ENCODE measurements around the gene DNAH9.

Gene DNAH9

GRCh38 chr17:11840831-11841230, 242.6 kb downstream of the DNAH9 start:
- Mint-ChIP-seq H3K4me3 (no peak overlapping the region), H3K9me3 (peaks cover 3% of the 10 kb centered on the region), H3K4me1 (ENCODE audit: low read depth) (no peaks in the 10 kb centered on the region), H3K36me3 (ENCODE audit: low read depth) (no peaks in the 10 kb centered on the region), H3K27me3 (ENCODE audit: low read depth) (no peaks in the 10 kb centered on the region), H3K27ac (no peak overlapping the region)

- Mint-ChIP-seq H3K27ac (no peak overlapping the region), H3K4me3 (no peak overlapping the region), H3K9me3 (peaks cover 25% of the 10 kb centered on the region), H3K36me3 (ENCODE audit: low read depth) (no peaks in the 10 kb centered on the region), H3K27me3 (ENCODE audit: low read depth) (no peaks in the 10 kb centered on the region), H3K4me1 (ENCODE audit: low read depth) (no peaks in the 10 kb centered on the region)
Measured at GRCh38 chr17:11848330-11848729, 250.1 kb downstream of the DNAH9 start.

GRCh38 chr17:11852231-11852630, 254.0 kb downstream of the DNAH9 start:
- peaks cover 29% of the 10 kb centered on the region for H3K9me3 Mint-ChIP-seq
- H3K36me3 Mint-ChIP-seq (ENCODE audit: low read depth), result no peaks in the 10 kb centered on the region
- no peaks in the 10 kb centered on the region for H3K27me3 Mint-ChIP-seq (ENCODE audit: low read depth)
- H3K4me3 Mint-ChIP-seq, result no peak overlapping the region
- H3K27ac Mint-ChIP-seq, result no peak overlapping the region
- H3K4me1 Mint-ChIP-seq (ENCODE audit: low read depth), result no peaks in the 10 kb centered on the region

- Mint-ChIP-seq H3K9me3 (peaks cover 25% of the 10 kb centered on the region), H3K4me3 (no peak overlapping the region), H3K4me1 (ENCODE audit: low read depth) (no peaks in the 10 kb centered on the region)
Measured at GRCh38 chr17:11852912-11853311, 254.6 kb downstream of the DNAH9 start.

GRCh38 chr17:11853321-11854151, 255.3 kb downstream of the DNAH9 start:
- Mint-ChIP-seq H3K9me3 (peaks cover 26% of the 10 kb centered on the region), H3K36me3 (ENCODE audit: low read depth) (no peaks in the 10 kb centered on the region), H3K4me3 (no peak overlapping the region), H3K27me3 (ENCODE audit: low read depth) (no peaks in the 10 kb centered on the region), H3K4me1 (ENCODE audit: low read depth) (no peaks in the 10 kb centered on the region), H3K27ac (no peak overlapping the region)

More at GRCh38 chr17:11852912-11853311, 254.6 kb downstream of the DNAH9 start:
- Mint-ChIP-seq H3K36me3 (ENCODE audit: low read depth) (no peaks in the 10 kb centered on the region), H3K27me3 (ENCODE audit: low read depth) (no peaks in the 10 kb centered on the region), H3K27ac (no peak overlapping the region)

- Mint-ChIP-seq H3K36me3 (ENCODE audit: low read depth) (no peaks in the 10 kb centered on the region), H3K4me3 (no peak overlapping the region), H3K9me3 (peaks cover 26% of the 10 kb centered on the region), H3K27me3 (ENCODE audit: low read depth) (no peaks in the 10 kb centered on the region), H3K4me1 (ENCODE audit: low read depth) (no peaks in the 10 kb centered on the region), H3K27ac (no peak overlapping the region)
Measured at GRCh38 chr17:11855306-11855705, 257.0 kb downstream of the DNAH9 start.

GRCh38 chr17:11857006-11857405, 258.7 kb downstream of the DNAH9 start:
- Mint-ChIP-seq H3K27me3 (ENCODE audit: low read depth) (no peaks in the 10 kb centered on the region), H3K4me1 (ENCODE audit: low read depth) (no peaks in the 10 kb centered on the region), H3K9me3 (peaks cover 31% of the 10 kb centered on the region), H3K27ac (no peak overlapping the region), H3K4me3 (no peak overlapping the region), H3K36me3 (ENCODE audit: low read depth) (no peaks in the 10 kb centered on the region)

GRCh38 chr17:11869680-11870394, 271.6 kb downstream of the DNAH9 start:
- Mint-ChIP-seq H3K4me3 (no peak overlapping the region), H3K4me1 (ENCODE audit: low read depth) (no peaks in the 10 kb centered on the region), H3K9me3 (peaks cover 34% of the 10 kb centered on the region), H3K27ac (no peak overlapping the region), H3K27me3 (ENCODE audit: low read depth) (no peaks in the 10 kb centered on the region), H3K36me3 (ENCODE audit: low read depth) (no peaks in the 10 kb centered on the region)

GRCh38 chr17:11871773-11872172, 273.5 kb downstream of the DNAH9 start:
- Mint-ChIP-seq H3K4me1 (ENCODE audit: low read depth) (no peaks in the 10 kb centered on the region), H3K27me3 (ENCODE audit: low read depth) (no peaks in the 10 kb centered on the region), H3K36me3 (ENCODE audit: low read depth) (no peaks in the 10 kb centered on the region), H3K27ac (no peak overlapping the region), H3K9me3 (peaks cover 34% of the 10 kb centered on the region), H3K4me3 (no peak overlapping the region)

- Mint-ChIP-seq H3K27ac (no peak overlapping the region), H3K4me1 (ENCODE audit: low read depth) (no peaks in the 10 kb centered on the region), H3K9me3 (peaks cover 9% of the 10 kb centered on the region), H3K36me3 (ENCODE audit: low read depth) (no peaks in the 10 kb centered on the region), H3K4me3 (no peak overlapping the region), H3K27me3 (ENCODE audit: low read depth) (no peaks in the 10 kb centered on the region)
Measured at GRCh38 chr17:11874756-11875155, 276.5 kb downstream of the DNAH9 start.

GRCh38 chr17:11880714-11881113, 282.4 kb downstream of the DNAH9 start:
- H3K27ac Mint-ChIP-seq, result no peak overlapping the region
- H3K36me3 Mint-ChIP-seq (ENCODE audit: low read depth), result no peaks in the 10 kb centered on the region
- no peaks in the 10 kb centered on the region for H3K4me1 Mint-ChIP-seq (ENCODE audit: low read depth)
- no peak overlapping the region for H3K4me3 Mint-ChIP-seq
- H3K27me3 Mint-ChIP-seq (ENCODE audit: low read depth), result no peaks in the 10 kb centered on the region
- H3K9me3 Mint-ChIP-seq, result peaks cover 3% of the 10 kb centered on the region

- H3K9me3 Mint-ChIP-seq, result peaks cover 3% of the 10 kb centered on the region
- no peaks in the 10 kb centered on the region for H3K27me3 Mint-ChIP-seq (ENCODE audit: low read depth)
- H3K4me3 Mint-ChIP-seq, result no peak overlapping the region
- no peaks in the 10 kb centered on the region for H3K4me1 Mint-ChIP-seq (ENCODE audit: low read depth)
- no peak overlapping the region for H3K27ac Mint-ChIP-seq
- no peaks in the 10 kb centered on the region for H3K36me3 Mint-ChIP-seq (ENCODE audit: low read depth)
Measured at GRCh38 chr17:11882716-11883115, 284.4 kb downstream of the DNAH9 start.

- Mint-ChIP-seq H3K27me3 (ENCODE audit: low read depth) (no peaks in the 10 kb centered on the region), H3K27ac (no peak overlapping the region), H3K4me3 (no peak overlapping the region), H3K9me3 (peaks cover 3% of the 10 kb centered on the region), H3K36me3 (ENCODE audit: low read depth) (no peaks in the 10 kb centered on the region), H3K4me1 (ENCODE audit: low read depth) (no peaks in the 10 kb centered on the region)
Measured at GRCh38 chr17:11885051-11885450, 286.8 kb downstream of the DNAH9 start.

GRCh38 chr17:11889266-11889665, 291.0 kb downstream of the DNAH9 start:
- H3K4me1 Mint-ChIP-seq (ENCODE audit: low read depth), result no peaks in the 10 kb centered on the region
- H3K36me3 Mint-ChIP-seq (ENCODE audit: low read depth), result no peaks in the 10 kb centered on the region
- no peak overlapping the region for H3K4me3 Mint-ChIP-seq
- no peaks in the 10 kb centered on the region for H3K27me3 Mint-ChIP-seq (ENCODE audit: low read depth)
- peaks cover 9% of the 10 kb centered on the region for H3K9me3 Mint-ChIP-seq
- no peak overlapping the region for H3K27ac Mint-ChIP-seq

- Mint-ChIP-seq H3K4me3 (no peak overlapping the region), H3K9me3 (peaks cover 9% of the 10 kb centered on the region), H3K27ac (no peak overlapping the region), H3K36me3 (ENCODE audit: low read depth) (no peaks in the 10 kb centered on the region), H3K27me3 (ENCODE audit: low read depth) (no peaks in the 10 kb centered on the region), H3K4me1 (ENCODE audit: low read depth) (no peaks in the 10 kb centered on the region)
Measured at GRCh38 chr17:11893862-11894261, 295.6 kb downstream of the DNAH9 start.
